Vagina (tissue), 2 donors: Measurements from ENCODE around the gene CNOT1. TPM values are rescaled to one million over a fixed set of nuclear protein-coding genes. Genes with fewer than 3 reads are reported as not detected.
A peak's percentile ranks its signal among the peaks of the same experiment; 100 is the strongest.
"Not testable (repeated sequence)": the region's sequence is repeated elsewhere in the genome, so short reads cannot be mapped to it uniquely, and the experiment has no call there.

ENCODE experiments used
- DNase-seq, 2 donors: peaks; one replicate each; pipeline ENCODE4 v3.0.0-alpha.2; 2017; ENCODE audit errors: extremely low spot score in 2 of 2
- H3K27ac ChIP-seq: fragments of 200-600 bp; sonication (generic); one replicate; pipeline ENCODE4 v1.5.1; 2019
- H3K27me3 ChIP-seq: fragments of 200-600 bp; sonication (generic); one replicate; pipeline ENCODE4 v1.5.1; 2019
- H3K36me3 ChIP-seq, 2 donors: fragments of 200-600 bp; sonication (generic); one replicate each; pipeline ENCODE4 v1.5.1; 2017 to 2019
- H3K4me1 ChIP-seq: fragments of 200-600 bp; sonication (generic); one replicate; pipeline ENCODE4 v1.5.1; 2019
- H3K4me3 ChIP-seq, 2 donors: fragments of 200-600 bp; sonication (generic); 1 replicate in 1 of 2; 2 replicates in 1 of 2; pipeline ENCODE4 v1.5.1; 2016 to 2019
- H3K9me3 ChIP-seq: fragments of 200-600 bp; sonication (generic); one replicate; pipeline ENCODE4 v1.5.1; 2019
- POLR2A ChIP-seq, 2 donors: fragments of 450-650 bp; IDR thresholded peaks; one replicate each; pipeline ENCODE4 v1.6.1; 2017; ENCODE audit warnings: antibody characterized with exemption in 2 of 2, mild to moderate bottlenecking in 2 of 2, moderate library complexity in 2 of 2
- POLR2AphosphoS5 ChIP-seq, 2 donors: sonication (generic); formaldehyde crosslinking; IDR thresholded peaks; one replicate each; pipeline ENCODE4 v1.9.0; 2017; ENCODE audit warnings: antibody characterized with exemption in 2 of 2, mild to moderate bottlenecking in 2 of 2, low read depth in 1 of 2; ENCODE audit not compliant: insufficient read depth in 1 of 2
- intact Hi-C: fragments of 100-400 bp; cut with DNase I; formaldehyde crosslinking; loops from one replicate; pipeline ENCODE4 v1.15.1; 2023
- total RNA-seq: library from RNA; depleted of rRNA; stranded (reverse); fragments of >200 nt; gene quantifications from one replicate; pipeline ENCODE4 v1.2.3, GENCODE V29; 2016
- TF ChIP-seq, protein P1 (sequence below), 3 experiments: fragments of 450-650 bp in 2 of 3; fragments of 200-600 bp in 1 of 3; sonication (generic) in 1 of 3; IDR thresholded peaks; one replicate each; pipeline ENCODE4 v1.5.1; 2017 to 2019; ENCODE audit warnings: antibody characterized with exemption in 3 of 3, mild to moderate bottlenecking in 2 of 3, moderate library complexity in 2 of 3

The CNOT1 gene
- total RNA-seq, 1 donor from 2014 or later = 115 TPM

DNA sequence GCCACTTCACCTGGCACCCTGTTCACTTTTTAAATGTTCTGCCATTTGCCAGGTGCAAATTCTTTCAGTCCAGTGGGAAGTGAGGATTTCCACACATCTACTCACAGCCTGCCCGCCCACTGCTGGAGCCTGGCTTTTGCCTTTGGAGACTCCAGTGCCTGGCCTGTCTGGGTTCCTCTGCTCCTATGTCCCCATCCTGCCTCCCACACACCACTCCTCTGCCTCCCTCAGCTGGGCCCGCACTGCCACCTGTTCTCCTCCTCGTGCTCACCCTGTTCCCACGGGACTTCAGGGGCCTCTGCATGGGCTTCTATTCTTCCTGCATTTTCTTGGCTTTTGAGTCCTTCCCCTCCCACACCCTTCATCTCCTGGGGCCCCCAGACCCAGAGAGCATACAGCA is 137.6 kb downstream of the CNOT1 start:
- peaks cover 10% of the 10 kb centered on the region for H3K4me1 ChIP-seq
- H3K27me3 ChIP-seq = no peaks in the 10 kb centered on the region
- no peak overlapping the region for H3K4me3 ChIP-seq
- no peak for DNase-seq
- TF ChIP-seq, protein P1, sequence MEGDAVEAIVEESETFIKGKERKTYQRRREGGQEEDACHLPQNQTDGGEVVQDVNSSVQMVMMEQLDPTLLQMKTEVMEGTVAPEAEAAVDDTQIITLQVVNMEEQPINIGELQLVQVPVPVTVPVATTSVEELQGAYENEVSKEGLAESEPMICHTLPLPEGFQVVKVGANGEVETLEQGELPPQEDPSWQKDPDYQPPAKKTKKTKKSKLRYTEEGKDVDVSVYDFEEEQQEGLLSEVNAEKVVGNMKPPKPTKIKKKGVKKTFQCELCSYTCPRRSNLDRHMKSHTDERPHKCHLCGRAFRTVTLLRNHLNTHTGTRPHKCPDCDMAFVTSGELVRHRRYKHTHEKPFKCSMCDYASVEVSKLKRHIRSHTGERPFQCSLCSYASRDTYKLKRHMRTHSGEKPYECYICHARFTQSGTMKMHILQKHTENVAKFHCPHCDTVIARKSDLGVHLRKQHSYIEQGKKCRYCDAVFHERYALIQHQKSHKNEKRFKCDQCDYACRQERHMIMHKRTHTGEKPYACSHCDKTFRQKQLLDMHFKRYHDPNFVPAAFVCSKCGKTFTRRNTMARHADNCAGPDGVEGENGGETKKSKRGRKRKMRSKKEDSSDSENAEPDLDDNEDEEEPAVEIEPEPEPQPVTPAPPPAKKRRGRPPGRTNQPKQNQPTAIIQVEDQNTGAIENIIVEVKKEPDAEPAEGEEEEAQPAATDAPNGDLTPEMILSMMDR (IDR thresholded peaks at IDR 0.05) = no peak
- no peak for TF ChIP-seq POLR2A (IDR thresholded peaks at IDR 0.05)
- TF ChIP-seq POLR2AphosphoS5 (IDR thresholded peaks at IDR 0.05; ENCODE audit: insufficient read depth in 1 of 2, low read depth in 1 of 2) = no peak
- H3K36me3 ChIP-seq = no peaks in the 10 kb centered on the region
- H3K27ac ChIP-seq = no peak overlapping the region
- intact Hi-C loops = no loop called here
- H3K9me3 ChIP-seq = no peaks in the 10 kb centered on the region

DNA sequence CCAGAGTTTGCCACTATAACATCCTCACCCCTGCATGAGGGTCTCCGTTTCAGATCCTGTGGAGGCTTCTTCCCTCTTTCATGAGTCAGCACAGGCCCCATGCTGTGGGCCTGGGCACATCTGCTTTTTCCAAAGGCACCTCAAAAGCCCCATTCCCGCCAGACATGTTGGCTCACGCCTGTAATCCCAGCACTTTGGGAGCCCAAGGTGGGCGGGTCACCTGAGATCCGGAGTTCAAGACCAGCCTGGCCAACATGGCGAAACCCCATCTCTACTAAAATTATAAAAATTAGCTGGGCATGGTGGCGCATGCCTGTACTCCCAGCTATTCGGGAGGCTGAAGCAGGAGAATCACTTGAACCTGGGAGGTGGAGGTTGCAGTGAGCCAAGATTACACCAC is 139.1 kb downstream of the CNOT1 start:
- not testable (repeated sequence) for DNase-seq

DNA sequence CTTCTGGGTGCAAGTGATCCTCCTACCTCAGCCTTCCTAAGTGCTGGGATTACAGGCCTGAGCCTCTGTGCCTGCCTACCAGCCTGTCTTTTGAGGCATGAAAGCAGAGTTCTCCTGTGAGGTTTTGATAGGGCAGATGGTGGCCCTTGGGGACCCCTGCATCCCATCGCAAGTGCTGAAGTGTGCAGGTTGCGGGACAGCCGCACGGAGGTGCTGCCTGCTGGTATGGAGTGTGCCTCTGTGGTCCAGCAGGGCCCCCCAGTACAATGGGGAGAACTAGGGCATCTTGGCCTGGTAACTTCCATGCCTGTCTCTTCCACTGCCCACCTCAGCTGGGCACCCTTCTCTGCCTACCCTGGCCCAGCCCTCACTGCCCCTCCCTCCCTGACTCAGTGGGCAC is 139.6 kb downstream of the CNOT1 start:
- intact Hi-C loops = no loop called here
- Histone ChIP-seq H3K27me3 (no peaks in the 10 kb centered on the region), H3K36me3 (no peaks in the 10 kb centered on the region), H3K4me1 (peaks cover 6% of the 10 kb centered on the region), H3K9me3 (no peaks in the 10 kb centered on the region), H3K4me3 (no peak overlapping the region), H3K27ac (no peak overlapping the region)
- TF ChIP-seq, protein P1 (IDR thresholded peaks at IDR 0.05) = no peak
- TF ChIP-seq POLR2AphosphoS5 (IDR thresholded peaks at IDR 0.05; ENCODE audit: insufficient read depth in 1 of 2, low read depth in 1 of 2) = no peak
- TF ChIP-seq POLR2A (IDR thresholded peaks at IDR 0.05) = no peak
- DNase-seq = no peak

More for the DNA sequence above, 139.1 kb downstream of the CNOT1 start:
- H3K27me3 ChIP-seq, H3K9me3 ChIP-seq, H3K4me1 ChIP-seq, H3K4me3 ChIP-seq, intact Hi-C loops, H3K36me3 ChIP-seq, H3K27ac ChIP-seq: not testable (repeated sequence)

DNA sequence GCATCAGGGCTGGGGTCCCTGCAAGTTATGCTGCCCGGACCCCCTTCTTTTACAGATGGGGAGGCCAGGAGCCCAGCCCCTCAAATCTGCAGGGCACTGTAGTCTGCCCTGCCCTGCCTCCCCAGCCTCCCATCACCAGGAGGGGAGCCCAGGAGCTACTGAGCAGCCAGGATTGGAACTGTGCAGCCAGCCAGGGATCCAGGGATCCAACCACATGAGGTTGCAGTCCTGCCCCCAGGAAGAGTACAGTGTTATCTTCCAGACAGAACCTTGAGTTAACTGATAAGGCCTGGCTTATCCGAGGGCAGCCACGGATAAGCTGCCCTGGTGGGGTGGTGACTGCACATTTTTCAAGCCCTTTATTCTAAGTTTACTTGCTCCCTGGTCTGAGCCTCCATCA is 141.1 kb downstream of the CNOT1 start:
- H3K4me1 ChIP-seq = peaks cover 6% of the 10 kb centered on the region
- H3K36me3 ChIP-seq = no peaks in the 10 kb centered on the region
- no peaks in the 10 kb centered on the region for H3K9me3 ChIP-seq
- H3K4me3 ChIP-seq = no peak overlapping the region
- intact Hi-C loops = no loop called here
- TF ChIP-seq POLR2AphosphoS5 (IDR thresholded peaks at IDR 0.05; ENCODE audit: insufficient read depth in 1 of 2, low read depth in 1 of 2) (no peak), POLR2A (IDR thresholded peaks at IDR 0.05) (no peak)
- TF ChIP-seq, protein P1 (IDR thresholded peaks at IDR 0.05) = no peak
- H3K27me3 ChIP-seq = no peaks in the 10 kb centered on the region
- no peak overlapping the region for H3K27ac ChIP-seq
- no peak for DNase-seq

DNA sequence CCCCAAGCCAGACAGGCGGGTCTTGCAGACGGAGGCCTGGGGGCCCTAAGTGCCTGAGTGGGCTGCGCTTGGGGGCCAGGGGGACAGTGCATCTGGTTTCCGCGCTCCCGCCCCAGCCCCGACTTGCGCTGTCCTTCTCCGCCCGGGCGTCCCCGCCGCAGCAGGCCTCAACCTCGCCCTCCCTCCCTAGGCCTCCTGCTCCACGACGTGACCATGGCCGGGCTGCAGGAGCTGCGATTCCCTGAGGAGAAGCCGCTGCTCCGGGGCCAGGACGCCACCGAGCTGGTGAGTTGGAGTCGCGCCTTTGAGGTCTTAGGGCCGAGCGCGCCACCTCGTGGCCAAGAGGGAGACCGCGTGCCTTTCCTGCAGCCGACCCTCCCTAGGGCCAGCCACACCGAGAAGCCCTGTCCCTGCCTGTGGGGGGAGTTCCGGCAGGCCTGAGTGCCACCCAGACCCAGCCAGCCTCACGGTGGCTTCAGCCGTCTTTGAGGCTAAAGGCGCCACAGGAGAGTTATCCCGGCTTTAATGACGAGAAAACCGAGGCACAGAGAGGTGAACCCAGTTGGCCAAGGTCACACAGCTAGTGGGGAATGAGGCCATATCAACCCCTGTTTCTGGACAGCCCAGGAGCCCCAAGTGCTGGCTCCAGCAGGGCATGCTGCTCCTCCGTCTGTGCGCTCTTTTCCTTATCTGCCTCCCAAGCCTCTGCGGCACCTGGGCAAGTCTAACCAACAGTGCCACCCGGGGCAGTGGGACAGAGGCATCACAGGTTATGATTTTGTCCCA is 141.9 kb downstream of the CNOT1 start:
- no peaks in the 10 kb centered on the region for H3K27me3 ChIP-seq
- H3K27ac ChIP-seq = no peak overlapping the region
- no peaks in the 10 kb centered on the region for H3K9me3 ChIP-seq
- no peak for TF ChIP-seq POLR2AphosphoS5 (IDR thresholded peaks at IDR 0.05; ENCODE audit: insufficient read depth in 1 of 2, low read depth in 1 of 2)
- TF ChIP-seq, protein P1 (IDR thresholded peaks at IDR 0.05) = peak; percentile 85 to 92 (median 87)
- peak overlapping the region; percentile 15 to 28 for H3K4me3 ChIP-seq
- no peaks in the 10 kb centered on the region for H3K36me3 ChIP-seq
- intact Hi-C loops = loop anchor here (2.0 kb wide), 1 partner anchor 149 kb away; no protein-coding TSS in a partner anchor
- peaks cover 6% of the 10 kb centered on the region for H3K4me1 ChIP-seq
- no peak for DNase-seq
